Colonic mucosa (tissue), 4 donors: ENCODE data around the gene TMEM14A. TPM values are rescaled to one million over a fixed set of nuclear protein-coding genes. Genes with fewer than 3 reads are reported as not detected.
"Not testable (repeated sequence)": the region's sequence is repeated elsewhere in the genome, so short reads cannot be mapped to it uniquely, and the experiment has no call there.

ENCODE experiments used
- DNase-seq: peaks from one replicate; pipeline ENCODE4 v3.0.0-alpha.2; 2020
- H3K27ac ChIP-seq: fragments of 200-600 bp; one replicate; pipeline ENCODE4 v1.8.0; 2021
- H3K27me3 ChIP-seq: fragments of 200-600 bp; one replicate; pipeline ENCODE4 v1.8.0; 2021
- H3K36me3 ChIP-seq: fragments of 200-600 bp; one replicate; pipeline ENCODE4 v1.8.0; 2021
- H3K4me1 ChIP-seq: fragments of 200-600 bp; one replicate; pipeline ENCODE4 v1.8.0; 2021; ENCODE audit warnings: mild to moderate bottlenecking
- H3K4me3 ChIP-seq: fragments of 200-600 bp; one replicate; pipeline ENCODE4 v1.8.0; 2021
- H3K9ac ChIP-seq, 2 donors: one replicate each; pipeline ENCODE4 v1.7.0; 2013; ENCODE audit warnings: control low read depth in 2 of 2, low read depth in 2 of 2, low read length in 2 of 2
- H3K9me3 ChIP-seq: fragments of 200-600 bp; one replicate; pipeline ENCODE4 v1.8.0; 2021
- intact Hi-C: fragments of 100-400 bp; cut with DNase I; formaldehyde crosslinking; loops from one replicate; pipeline ENCODE4 v1.14.1; 2022
- total RNA-seq, 2 donors: library from RNA; stranded (reverse); fragmentation: NEBNext Ultra II Directional in 1 of 2; extraction: Animal tissue kit (Norgen Biotek cat#: 25700) in 1 of 2; gene quantifications; one replicate each; pipeline ENCODE4 v1.2.1, GENCODE V29; 2021
- TF ChIP-seq, protein P1 (sequence below): fragments of 200-600 bp; IDR thresholded peaks from one replicate; pipeline ENCODE4 v1.8.0; 2022; ENCODE audit warnings: antibody characterized with exemption, mild to moderate bottlenecking
- donor health status: healthy.
- donor health status: DM: no; HTN: no; CAD: no.
- donor health status: DM: no; HTN: no; CAD: no.

TMEM14A gene
- total RNA-seq, 2 donors from 2014 or later, result 22.0 to 24.1 TPM

- Histone ChIP-seq H3K27me3 (no peaks in the 10 kb centered on the region), H3K36me3 (no peaks in the 10 kb centered on the region), H3K9ac (no peak overlapping the region), H3K9me3 (no peaks in the 10 kb centered on the region), H3K27ac (no peak overlapping the region), H3K4me1 (no peaks in the 10 kb centered on the region), H3K4me3 (no peak overlapping the region)
- TF ChIP-seq, protein P1, sequence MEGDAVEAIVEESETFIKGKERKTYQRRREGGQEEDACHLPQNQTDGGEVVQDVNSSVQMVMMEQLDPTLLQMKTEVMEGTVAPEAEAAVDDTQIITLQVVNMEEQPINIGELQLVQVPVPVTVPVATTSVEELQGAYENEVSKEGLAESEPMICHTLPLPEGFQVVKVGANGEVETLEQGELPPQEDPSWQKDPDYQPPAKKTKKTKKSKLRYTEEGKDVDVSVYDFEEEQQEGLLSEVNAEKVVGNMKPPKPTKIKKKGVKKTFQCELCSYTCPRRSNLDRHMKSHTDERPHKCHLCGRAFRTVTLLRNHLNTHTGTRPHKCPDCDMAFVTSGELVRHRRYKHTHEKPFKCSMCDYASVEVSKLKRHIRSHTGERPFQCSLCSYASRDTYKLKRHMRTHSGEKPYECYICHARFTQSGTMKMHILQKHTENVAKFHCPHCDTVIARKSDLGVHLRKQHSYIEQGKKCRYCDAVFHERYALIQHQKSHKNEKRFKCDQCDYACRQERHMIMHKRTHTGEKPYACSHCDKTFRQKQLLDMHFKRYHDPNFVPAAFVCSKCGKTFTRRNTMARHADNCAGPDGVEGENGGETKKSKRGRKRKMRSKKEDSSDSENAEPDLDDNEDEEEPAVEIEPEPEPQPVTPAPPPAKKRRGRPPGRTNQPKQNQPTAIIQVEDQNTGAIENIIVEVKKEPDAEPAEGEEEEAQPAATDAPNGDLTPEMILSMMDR, result no peak
- intact Hi-C loops, result loop anchor here (10.0 kb wide), 1 partner anchor 60 kb away; no protein-coding TSS in a partner anchor
- DNase-seq, result no peak
Observed at GRCh38 chr6:52654592-52654991, 16.3 kb upstream of the TMEM14A start.

DNA sequence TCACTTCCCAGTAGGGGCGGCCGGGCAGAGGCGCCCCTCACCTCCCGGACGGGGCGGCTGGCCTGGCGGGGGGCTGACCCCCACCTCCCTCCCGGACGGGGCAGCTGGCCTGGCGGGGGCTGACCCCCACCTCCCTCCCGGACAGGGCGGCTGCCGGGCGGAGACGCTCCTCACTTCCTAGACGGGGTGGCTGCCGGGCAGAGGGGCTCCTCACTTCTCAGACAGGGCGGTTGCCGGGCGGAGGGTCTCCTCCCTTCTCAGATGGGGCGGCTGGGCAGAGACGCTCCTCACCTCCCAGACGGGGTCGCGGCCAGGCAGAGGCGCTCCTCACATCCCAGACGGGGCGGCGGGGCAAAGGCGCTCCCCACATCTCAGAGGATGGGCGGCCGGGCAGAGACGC is 15.0 kb upstream of the TMEM14A start:
- H3K9me3 ChIP-seq, H3K9ac ChIP-seq, DNase-seq, H3K36me3 ChIP-seq, H3K27me3 ChIP-seq, H3K4me1 ChIP-seq, H3K27ac ChIP-seq, H3K4me3 ChIP-seq: not testable (repeated sequence)
- intact Hi-C loops, result loop anchor here (10.0 kb wide), 1 partner anchor 61 kb away; no protein-coding TSS in a partner anchor

DNA sequence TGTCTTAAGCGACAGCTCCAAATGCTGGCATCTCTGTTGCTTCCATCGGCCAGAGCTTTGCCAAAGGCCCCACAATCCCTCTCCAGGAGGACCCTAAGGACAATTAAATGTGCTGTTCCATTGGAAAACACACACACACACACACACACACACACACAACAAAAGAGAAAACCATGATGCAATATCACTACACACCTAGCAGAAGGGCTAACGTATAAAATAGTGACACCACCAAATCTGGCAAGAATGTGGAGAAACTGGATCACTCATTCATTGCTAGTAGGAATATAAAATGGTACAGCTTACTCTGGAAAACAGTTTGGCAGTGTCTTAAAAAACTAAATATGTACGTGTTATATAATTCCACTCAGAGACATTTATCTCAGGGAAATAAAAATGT is 13.0 kb upstream of the TMEM14A start:
- no peaks in the 10 kb centered on the region for H3K36me3 ChIP-seq
- intact Hi-C loops, result loop anchor here (10.0 kb wide), 1 partner anchor 63 kb away; no protein-coding TSS in a partner anchor
- H3K27ac ChIP-seq, result no peak overlapping the region
- no peaks in the 10 kb centered on the region for H3K27me3 ChIP-seq
- TF ChIP-seq, protein P1, result no peak
- DNase-seq, result no peak
- H3K4me1 ChIP-seq, result no peaks in the 10 kb centered on the region
- H3K9me3 ChIP-seq, result no peaks in the 10 kb centered on the region
- no peak overlapping the region for H3K9ac ChIP-seq
- H3K4me3 ChIP-seq, result no peak overlapping the region

DNA sequence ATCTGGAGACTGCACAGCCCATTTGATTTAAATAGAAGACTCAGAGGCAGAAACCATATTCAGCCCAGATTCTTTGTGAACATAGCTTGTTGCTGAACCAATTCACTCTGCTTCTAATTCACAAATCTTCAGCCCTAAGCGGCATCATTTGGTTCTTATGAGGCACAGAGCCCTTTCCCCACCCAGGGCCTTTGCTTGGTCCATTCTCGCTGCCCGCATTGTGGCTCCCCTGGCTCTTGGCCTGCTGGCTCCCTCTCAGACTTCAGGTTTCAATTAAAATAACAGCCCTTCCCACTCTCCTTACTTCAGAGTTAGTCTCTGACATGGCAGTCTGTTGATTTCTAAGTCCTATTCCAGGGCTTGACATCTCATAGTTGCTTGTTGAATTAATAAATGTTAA is 9.4 kb upstream of the TMEM14A start:
- Histone ChIP-seq H3K9me3 (no peaks in the 10 kb centered on the region), H3K36me3 (no peaks in the 10 kb centered on the region), H3K4me3 (no peak overlapping the region), H3K4me1 (peaks cover 4% of the 10 kb centered on the region), H3K27me3 (no peaks in the 10 kb centered on the region), H3K27ac (no peak overlapping the region), H3K9ac (no peak overlapping the region)
- intact Hi-C loops, result loop anchor here (5.0 to 10.0 kb wide), 2 partner anchors 157 to 244 kb away; no protein-coding TSS in a partner anchor
- TF ChIP-seq, protein P1, result no peak
- DNase-seq, result no peak

DNA sequence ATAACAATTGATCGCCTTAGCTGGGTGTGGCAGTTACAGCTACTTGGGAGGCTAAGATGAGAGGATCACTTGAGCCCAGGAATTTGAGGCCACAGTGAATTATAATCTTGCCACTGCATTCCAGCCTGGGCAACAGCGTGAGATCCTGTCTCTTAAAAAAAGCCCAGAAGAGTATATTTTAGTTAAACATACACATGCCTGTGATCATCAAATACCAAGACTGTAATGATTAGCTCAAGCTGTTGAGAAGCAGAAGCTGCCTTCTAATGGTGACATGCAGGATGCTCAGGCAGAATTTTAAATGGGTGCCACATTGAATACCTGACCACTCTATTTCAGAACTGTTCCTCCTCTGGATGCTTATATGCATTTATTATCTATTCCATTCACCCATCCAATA is 8.9 kb upstream of the TMEM14A start:
- Histone ChIP-seq H3K9me3 (no peaks in the 10 kb centered on the region), H3K9ac (no peak overlapping the region), H3K27me3 (no peaks in the 10 kb centered on the region), H3K27ac (no peak overlapping the region), H3K4me3 (no peak overlapping the region), H3K4me1 (peaks cover 4% of the 10 kb centered on the region), H3K36me3 (no peaks in the 10 kb centered on the region)
- TF ChIP-seq, protein P1, result no peak
- intact Hi-C loops, result loop anchor here (5.0 to 10.0 kb wide), 2 partner anchors 157 to 245 kb away; no protein-coding TSS in a partner anchor
- no peak for DNase-seq

GRCh38 chr6:52663120-52663935 is 7.6 kb upstream of the TMEM14A start:
- DNase-seq, result peak; percentile 63
- Histone ChIP-seq H3K9me3 (no peaks in the 10 kb centered on the region), H3K27me3 (no peaks in the 10 kb centered on the region), H3K4me1 (peaks cover 4% of the 10 kb centered on the region), H3K4me3 (peak overlapping the region; percentile 64), H3K36me3 (no peaks in the 10 kb centered on the region), H3K9ac (peak overlapping the region; percentile 85 to 89), H3K27ac (no peak overlapping the region)
- TF ChIP-seq, protein P1, result peak; percentile 85
- intact Hi-C loops, result loop anchor here (5.0 to 10.0 kb wide), 2 partner anchors 159 to 246 kb away; no protein-coding TSS in a partner anchor
